ENCODE data around the gene ACO2.
"Not testable (repeated sequence)": the region's sequence is repeated elsewhere in the genome, so short reads cannot be mapped to it uniquely, and the experiment has no call there.

Gene ACO2

GRCh38 chr22:41448189-41448808, 20.6 kb upstream of the ACO2 start:
- DNase-seq (ENCODE audit: low read depth): peak; percentile 81

GRCh38 chr22:41458161-41458728, 10.7 kb upstream of the ACO2 start:
- no peak for DNase-seq (ENCODE audit: low read depth)

GRCh38 chr22:41459431-41459830, 9.5 kb upstream of the ACO2 start:
- no peak for DNase-seq (ENCODE audit: low read depth)

GRCh38 chr22:41460071-41460470, 8.8 kb upstream of the ACO2 start:
- DNase-seq (ENCODE audit: low read depth): not testable (repeated sequence)

- no peak for DNase-seq (ENCODE audit: low read depth)
Observed at GRCh38 chr22:41461901-41462300, 7.0 kb upstream of the ACO2 start.

- DNase-seq (ENCODE audit: low read depth): peak; percentile 25
Observed at GRCh38 chr22:41469218-41469851, 418 bp downstream of the ACO2 start.

GRCh38 chr22:41470886-41471285, 2.0 kb downstream of the ACO2 start:
- no peak for DNase-seq (ENCODE audit: low read depth)

- no peak for DNase-seq (ENCODE audit: low read depth)
Observed at GRCh38 chr22:41471568-41471967, 2.7 kb downstream of the ACO2 start.

GRCh38 chr22:41474872-41475451, 6.0 kb downstream of the ACO2 start:
- no peak for DNase-seq (ENCODE audit: low read depth)

GRCh38 chr22:41478473-41478872, 9.6 kb downstream of the ACO2 start:
- no peak for DNase-seq (ENCODE audit: low read depth)

- DNase-seq (ENCODE audit: low read depth): no peak
Observed at GRCh38 chr22:41478891-41479521, 10.1 kb downstream of the ACO2 start.

GRCh38 chr22:41479671-41480396, 10.9 kb downstream of the ACO2 start:
- no peak for DNase-seq (ENCODE audit: low read depth)

GRCh38 chr22:41480397-41480735, 11.4 kb downstream of the ACO2 start:
- DNase-seq (ENCODE audit: low read depth): no peak

- DNase-seq (ENCODE audit: low read depth): no peak
Observed at GRCh38 chr22:41481131-41481830, 12.4 kb downstream of the ACO2 start.

GRCh38 chr22:41481925-41482318, 13.0 kb downstream of the ACO2 start:
- DNase-seq (ENCODE audit: low read depth): no peak

GRCh38 chr22:41482319-41482935, 13.5 kb downstream of the ACO2 start:
- no peak for DNase-seq (ENCODE audit: low read depth)

GRCh38 chr22:41485033-41485432, 16.1 kb downstream of the ACO2 start:
- DNase-seq (ENCODE audit: low read depth): no peak

GRCh38 chr22:41487037-41487935, 18.4 kb downstream of the ACO2 start:
- DNase-seq (ENCODE audit: low read depth): no peak

- DNase-seq (ENCODE audit: low read depth): no peak
Observed at GRCh38 chr22:41488076-41488475, 19.2 kb downstream of the ACO2 start.

Measured in activated T-cell treated with anti-CD3 and anti-CD28 coated beads for 1 hour (primary cell).